Measurements from ENCODE around the gene SSBP3. TPM values are rescaled to one million over a fixed set of nuclear protein-coding genes. Genes with fewer than 3 reads are reported as not detected.

The SSBP3 gene
- total RNA-seq, 2 experiments from 2014 or later, result 16.5 to 44.9 TPM

DNA sequence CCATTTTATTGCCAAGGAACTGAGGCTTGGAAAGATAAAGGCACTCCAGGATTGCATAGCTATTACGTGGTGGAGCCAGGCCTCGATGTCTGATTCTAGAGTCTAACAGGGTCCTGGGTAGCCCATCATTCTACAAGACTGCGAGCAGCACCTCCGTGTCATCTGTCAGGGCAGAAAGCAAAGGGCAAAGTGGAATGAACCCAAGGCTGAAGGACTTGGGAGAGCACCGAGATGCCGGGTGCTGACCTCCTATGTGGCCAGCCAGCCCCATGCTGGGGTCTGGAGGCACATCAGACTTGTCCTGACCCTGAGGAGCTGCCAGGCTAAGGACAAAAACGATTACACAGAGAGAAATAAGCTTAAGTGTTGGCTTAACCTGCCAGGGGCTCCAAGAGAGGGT lies 143.9 kb downstream of the SSBP3 start:
- intact Hi-C loops (cut with micrococcal nuclease; ENCODE audit: unreplicated experiment), result no loop called here
- Histone ChIP-seq H3K36me3 (ENCODE audit: insufficient read depth, low read length) (no peaks in the 10 kb centered on the region), H3K9me3 (ENCODE audit: low read length) (no peaks in the 10 kb centered on the region), H3K4me3 (ENCODE audit: low read depth, low read length, poor library complexity, severe bottlenecking) (no peak overlapping the region), H3K79me2 (ENCODE audit: insufficient read depth, low read depth, low read length) (no peaks in the 10 kb centered on the region), H3K4me2 (ENCODE audit: low read length) (no peak overlapping the region), H2AFZ (ENCODE audit: low read length) (no peak overlapping the region), H3K27ac (ENCODE audit: low read depth, low read length, poor library complexity, severe bottlenecking) (no peak overlapping the region), H4K20me1 (ENCODE audit: insufficient read depth, low read length) (no peaks in the 10 kb centered on the region), H3K9me2 (ENCODE audit: insufficient read depth, low read length) (no peaks in the 10 kb centered on the region), H3K4me1 (ENCODE audit: insufficient read depth, low read length, poor library complexity, severe bottlenecking) (no peaks in the 10 kb centered on the region)
- no TSS peak for BruUV-seq (replicated peaks)
- ChIA-PET CTCF (ENCODE audit: unreplicated experiment) (no interaction called here), POLR2A (interaction anchor here (0.8 kb wide), 1 partner anchor 9 kb away, joined by 3 read pairs; no protein-coding TSS in a partner anchor)
- DNase-seq (ENCODE audit: low spot score), result no peak
- TF ChIP-seq, protein P1, sequence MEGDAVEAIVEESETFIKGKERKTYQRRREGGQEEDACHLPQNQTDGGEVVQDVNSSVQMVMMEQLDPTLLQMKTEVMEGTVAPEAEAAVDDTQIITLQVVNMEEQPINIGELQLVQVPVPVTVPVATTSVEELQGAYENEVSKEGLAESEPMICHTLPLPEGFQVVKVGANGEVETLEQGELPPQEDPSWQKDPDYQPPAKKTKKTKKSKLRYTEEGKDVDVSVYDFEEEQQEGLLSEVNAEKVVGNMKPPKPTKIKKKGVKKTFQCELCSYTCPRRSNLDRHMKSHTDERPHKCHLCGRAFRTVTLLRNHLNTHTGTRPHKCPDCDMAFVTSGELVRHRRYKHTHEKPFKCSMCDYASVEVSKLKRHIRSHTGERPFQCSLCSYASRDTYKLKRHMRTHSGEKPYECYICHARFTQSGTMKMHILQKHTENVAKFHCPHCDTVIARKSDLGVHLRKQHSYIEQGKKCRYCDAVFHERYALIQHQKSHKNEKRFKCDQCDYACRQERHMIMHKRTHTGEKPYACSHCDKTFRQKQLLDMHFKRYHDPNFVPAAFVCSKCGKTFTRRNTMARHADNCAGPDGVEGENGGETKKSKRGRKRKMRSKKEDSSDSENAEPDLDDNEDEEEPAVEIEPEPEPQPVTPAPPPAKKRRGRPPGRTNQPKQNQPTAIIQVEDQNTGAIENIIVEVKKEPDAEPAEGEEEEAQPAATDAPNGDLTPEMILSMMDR (conservative IDR thresholded peaks at IDR 0.05; ENCODE audit: low read length), result no peak
- TF ChIP-seq EZH2phosphoT487 (IDR thresholded peaks at IDR 0.05; ENCODE audit: borderline replicate concordance, low read depth, low read length), result no peak

DNA sequence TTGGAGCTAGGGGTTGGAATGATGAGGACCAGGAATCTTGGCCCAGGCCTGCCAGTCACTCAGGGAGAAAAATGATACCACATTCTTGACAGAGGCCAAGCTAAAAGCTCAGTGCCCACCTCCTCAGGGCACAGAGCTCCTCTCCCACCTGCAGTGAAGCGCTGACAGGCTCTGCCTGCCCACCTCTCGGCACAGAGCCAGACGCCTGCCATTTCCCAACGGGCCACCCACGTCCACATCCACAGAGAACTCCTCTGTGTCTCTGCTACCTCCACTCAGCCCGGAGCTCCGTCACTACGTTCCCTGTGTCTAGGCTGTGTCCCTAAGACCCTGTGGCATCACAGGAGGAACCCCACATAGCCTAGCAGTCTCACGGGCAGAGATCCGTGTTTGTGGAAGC lies 145.4 kb downstream of the SSBP3 start:
- H3K27ac ChIP-seq (ENCODE audit: low read depth, low read length, poor library complexity, severe bottlenecking), result no peak overlapping the region
- no peaks in the 10 kb centered on the region for H4K20me1 ChIP-seq (ENCODE audit: insufficient read depth, low read length)
- no peak overlapping the region for H3K4me2 ChIP-seq (ENCODE audit: low read length)
- ChIA-PET POLR2A (no interaction called here), CTCF (ENCODE audit: unreplicated experiment) (no interaction called here)
- no peaks in the 10 kb centered on the region for H3K79me2 ChIP-seq (ENCODE audit: insufficient read depth, low read depth, low read length)
- H3K4me3 ChIP-seq (ENCODE audit: low read depth, low read length, poor library complexity, severe bottlenecking), result no peak overlapping the region
- no peaks in the 10 kb centered on the region for H3K36me3 ChIP-seq (ENCODE audit: insufficient read depth, low read length)
- TF ChIP-seq EZH2phosphoT487 (IDR thresholded peaks at IDR 0.05; ENCODE audit: borderline replicate concordance, low read depth, low read length), result no peak
- TF ChIP-seq, protein P1 (conservative IDR thresholded peaks at IDR 0.05; ENCODE audit: low read length), result no peak
- no TSS peak for BruUV-seq (replicated peaks)
- DNase-seq (ENCODE audit: low spot score), result no peak
- no peaks in the 10 kb centered on the region for H3K9me3 ChIP-seq (ENCODE audit: low read length)
- intact Hi-C loops (cut with micrococcal nuclease; ENCODE audit: unreplicated experiment), result no loop called here
- H3K4me1 ChIP-seq (ENCODE audit: insufficient read depth, low read length, poor library complexity, severe bottlenecking), result no peaks in the 10 kb centered on the region
- H2AFZ ChIP-seq (ENCODE audit: low read length), result no peak overlapping the region
- no peaks in the 10 kb centered on the region for H3K9me2 ChIP-seq (ENCODE audit: insufficient read depth, low read length)

DNA sequence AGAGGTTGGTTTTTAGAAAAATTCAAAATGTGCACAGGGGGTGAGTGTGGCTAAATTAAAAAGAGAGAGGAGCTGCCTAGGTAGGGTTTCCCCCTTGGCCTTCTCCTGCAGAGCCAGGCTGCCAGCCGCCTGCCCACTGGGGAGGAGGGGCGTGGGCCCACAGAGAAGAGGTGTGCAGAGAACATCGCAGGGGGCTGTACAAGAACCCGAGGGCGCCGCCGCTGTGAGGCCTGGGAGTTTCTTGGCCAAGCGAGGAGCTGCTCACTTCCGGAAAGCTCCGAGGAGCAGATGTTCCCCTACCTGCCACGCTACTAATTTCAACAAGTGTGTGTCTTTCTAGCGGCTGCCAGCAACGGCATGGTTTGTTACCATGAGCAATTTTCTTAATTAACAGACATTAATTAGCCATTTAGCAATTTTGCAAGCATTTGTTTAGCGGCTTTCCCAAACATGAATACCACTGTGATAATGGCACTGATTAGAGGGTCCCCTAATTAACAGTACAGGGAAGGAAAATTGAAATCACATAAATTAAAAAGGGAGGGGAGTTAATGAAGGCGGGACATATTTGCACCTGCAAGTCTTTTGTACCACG lies 146.6 kb downstream of the SSBP3 start:
- CTCF ChIA-PET (ENCODE audit: unreplicated experiment), result no interaction called here
- H2AFZ ChIP-seq (ENCODE audit: low read length), result no peak overlapping the region
- no peak overlapping the region for H3K4me2 ChIP-seq (ENCODE audit: low read length)
- no peaks in the 10 kb centered on the region for H3K4me1 ChIP-seq (ENCODE audit: insufficient read depth, low read length, poor library complexity, severe bottlenecking)
- H3K4me3 ChIP-seq (ENCODE audit: low read depth, low read length, poor library complexity, severe bottlenecking), result no peak overlapping the region
- TF ChIP-seq EZH2phosphoT487 (IDR thresholded peaks at IDR 0.05; ENCODE audit: borderline replicate concordance, low read depth, low read length), result no peak
- TF ChIP-seq, protein P1 (conservative IDR thresholded peaks at IDR 0.05; ENCODE audit: low read length), result no peak
- intact Hi-C loops (cut with micrococcal nuclease; ENCODE audit: unreplicated experiment), result no loop called here
- DNase-seq (ENCODE audit: low spot score), result no peak
- POLR2A ChIA-PET, result no interaction called here
- H3K9me2 ChIP-seq (ENCODE audit: insufficient read depth, low read length), result no peaks in the 10 kb centered on the region
- no peak overlapping the region for H3K27ac ChIP-seq (ENCODE audit: low read depth, low read length, poor library complexity, severe bottlenecking)
- no peaks in the 10 kb centered on the region for H3K9me3 ChIP-seq (ENCODE audit: low read length)
- H3K36me3 ChIP-seq (ENCODE audit: insufficient read depth, low read length), result no peaks in the 10 kb centered on the region
- no peaks in the 10 kb centered on the region for H4K20me1 ChIP-seq (ENCODE audit: insufficient read depth, low read length)
- no TSS peak for BruUV-seq (replicated peaks)
- H3K79me2 ChIP-seq (ENCODE audit: insufficient read depth, low read depth, low read length), result no peaks in the 10 kb centered on the region
